GM18870 (cell line): ENCODE measurements around the gene GARIN5A.

Experiments used
- ATAC-seq: cut with Tn5 transposase; IDR thresholded peaks from one replicate; pipeline ENCODE4 v1.9.1; 2021; ENCODE audit warnings: moderate library complexity; ENCODE audit not compliant: unreplicated experiment

Gene GARIN5A

GRCh38 chr19:50509366-50509765 lies 32.7 kb upstream of the GARIN5A start:
- no peak for ATAC-seq

- ATAC-seq, result no peak
Measured at GRCh38 chr19:50508843-50509190, 32.2 kb upstream of the GARIN5A start.

- no peak for ATAC-seq
Measured at GRCh38 chr19:50507376-50507775, 30.7 kb upstream of the GARIN5A start.

- ATAC-seq, result no peak
Measured at GRCh38 chr19:50506700-50507099, 30.1 kb upstream of the GARIN5A start.

GRCh38 chr19:50505856-50506611 lies 29.4 kb upstream of the GARIN5A start:
- no peak for ATAC-seq

- ATAC-seq, result no peak
Measured at GRCh38 chr19:50501568-50502475, 25.2 kb upstream of the GARIN5A start.

GRCh38 chr19:50501186-50501567 lies 24.5 kb upstream of the GARIN5A start:
- ATAC-seq, result no peak

- no peak for ATAC-seq
Measured at GRCh38 chr19:50500753-50501151, 24.1 kb upstream of the GARIN5A start.

GRCh38 chr19:50500060-50500752 lies 23.6 kb upstream of the GARIN5A start:
- ATAC-seq, result no peak

GRCh38 chr19:50498219-50499056 lies 21.8 kb upstream of the GARIN5A start:
- ATAC-seq, result no peak

- ATAC-seq, result no peak
Measured at GRCh38 chr19:50497022-50497405, 20.4 kb upstream of the GARIN5A start.

- ATAC-seq, result no peak
Measured at GRCh38 chr19:50496189-50497021, 19.8 kb upstream of the GARIN5A start.

- ATAC-seq, result no peak
Measured at GRCh38 chr19:50495020-50495531, 18.4 kb upstream of the GARIN5A start.

- no peak for ATAC-seq
Measured at GRCh38 chr19:50494186-50495019, 17.8 kb upstream of the GARIN5A start.

GRCh38 chr19:50493171-50493570 lies 16.5 kb upstream of the GARIN5A start:
- ATAC-seq, result no peak

- no peak for ATAC-seq
Measured at GRCh38 chr19:50492303-50493052, 15.8 kb upstream of the GARIN5A start.

- ATAC-seq, result no peak
Measured at GRCh38 chr19:50490991-50491472, 14.4 kb upstream of the GARIN5A start.

- ATAC-seq, result no peak
Measured at GRCh38 chr19:50490411-50490811, 13.8 kb upstream of the GARIN5A start.
